GM12864 (cell line): ENCODE results near the gene LGALS14.

Experiments used
- DNase-seq: peaks from one replicate; pipeline ENCODE4 v3.0.0-alpha.2; 2011; ENCODE audit warnings: low read depth
- H3K4me3 ChIP-seq: 2 replicates; pipeline ENCODE4 v1.5.1; 2011; ENCODE audit warnings: mild to moderate bottlenecking, low read depth, low read length, control low read depth
- CTCF ChIP-seq: IDR thresholded peaks from 2 replicates; pipeline ENCODE4 v1.5.1; 2011; ENCODE audit warnings: low read depth, mild to moderate bottlenecking, moderate library complexity, low read length, control low read depth, inconsistent platforms; ENCODE audit errors: missing control alignments

Gene LGALS14

GRCh38 chr19:39695759-39696158, 8.5 kb upstream of the LGALS14 start:
- H3K4me3 ChIP-seq, result no peak overlapping the region
- no peak for TF ChIP-seq CTCF
- DNase-seq, result no peak

- TF ChIP-seq CTCF, result no peak
- H3K4me3 ChIP-seq, result no peak overlapping the region
- no peak for DNase-seq
Observed at GRCh38 chr19:39696387-39696786, 7.9 kb upstream of the LGALS14 start.

- no peak for TF ChIP-seq CTCF
- no peak overlapping the region for H3K4me3 ChIP-seq
- DNase-seq, result no peak
Observed at GRCh38 chr19:39698535-39698934, 5.7 kb upstream of the LGALS14 start.

GRCh38 chr19:39701291-39701690, 3.0 kb upstream of the LGALS14 start:
- peak; percentile 88 for DNase-seq
- TF ChIP-seq CTCF, result no peak
- no peak overlapping the region for H3K4me3 ChIP-seq

GRCh38 chr19:39705578-39706188, 1.4 kb downstream of the LGALS14 start:
- peak; percentile 61 for DNase-seq
- no peak for TF ChIP-seq CTCF
- H3K4me3 ChIP-seq, result no peak overlapping the region

- no peak overlapping the region for H3K4me3 ChIP-seq
- DNase-seq, result peak; percentile 54
- TF ChIP-seq CTCF, result no peak
Observed at GRCh38 chr19:39708594-39708993, 4.3 kb downstream of the LGALS14 start.

- DNase-seq, result no peak
- TF ChIP-seq CTCF, result no peak
- H3K4me3 ChIP-seq, result no peak overlapping the region
Observed at GRCh38 chr19:39709026-39709872, 5.0 kb downstream of the LGALS14 start.
